Measurements from ENCODE around the gene B4GALNT4. TPM values are rescaled to one million over a fixed set of nuclear protein-coding genes. Genes with fewer than 3 reads are reported as not detected.

Gene B4GALNT4
- total and polyA plus RNA-seq, 2 of the 13 experiments (the other 11 are each of a cell fraction or from before 2014, with no cell fraction given) = 30.5 to 50.1 TPM

- no peak for TF ChIP-seq KIAA2018 (CRISPR knock-in tag; IDR thresholded peaks at IDR 0.05; ENCODE audit: borderline replicate concordance)
- TF ChIP-seq ARHGAP35 (CRISPR knock-in tag; IDR thresholded peaks at IDR 0.05; ENCODE audit: borderline replicate concordance) = peak; percentile 67; the same call in 1 of the 2 replicates
- peak; percentile 74 for TF ChIP-seq ZMYM2 (CRISPR knock-in tag; IDR thresholded peaks at IDR 0.05)
- TF ChIP-seq HMG20B (CRISPR knock-in tag; conservative IDR thresholded peaks at IDR 0.05) = no peak
- no peak for TF ChIP-seq PBX2 (CRISPR knock-in tag; IDR thresholded peaks at IDR 0.05)
- no peak for TF ChIP-seq ZNF318 (CRISPR knock-in tag; IDR thresholded peaks at IDR 0.05)
- TF ChIP-seq TAF15 (IDR thresholded peaks at IDR 0.05; ENCODE audit: low read depth, low read length, poor library complexity, severe bottlenecking) = no peak
- TF ChIP-seq ZNF205 (CRISPR knock-in tag; IDR thresholded peaks at IDR 0.05) = peak; percentile 55
- TF ChIP-seq KAT8 (CRISPR knock-in tag; IDR thresholded peaks at IDR 0.05) = peak; percentile 50; the same call in 1 of the 2 replicates
These were observed 27.7 kb downstream of the B4GALNT4 start (continued) for GRCh38 chr11:396948-397548.
